Small intestine (tissue), 7 donors: ENCODE results near the gene ARSA. TPM values are rescaled to one million over a fixed set of nuclear protein-coding genes. Genes with fewer than 3 reads are reported as not detected.

Source experiments
- DNase-seq, 2 donors: peaks; one replicate each; pipeline versions ENCODE4 v3.0.0 to v3.0.0-alpha.2; 2013
- FAIRE-seq: peaks from 2 replicates; lab custom pipeline; 2012; peaks lifted over from hg19 to GRCh38; lab: Jason Lieb, UNC
- H3K27ac ChIP-seq, 3 donors: one replicate each; pipeline ENCODE4 v1.5.1; 2013; ENCODE audit warnings: low read length in 2 of 3, mild to moderate bottlenecking in 2 of 3, control low read depth in 1 of 3, inconsistent platforms in 1 of 3, low read depth in 1 of 3, moderate library complexity in 1 of 3
- H3K27me3 ChIP-seq, 3 donors: one replicate each; pipeline ENCODE4 v1.6.1; 2013; ENCODE audit warnings: low read length in 3 of 3, inconsistent platforms in 1 of 3; ENCODE audit not compliant: control insufficient read depth in 3 of 3, insufficient read depth in 3 of 3
- H3K36me3 ChIP-seq, 3 donors: one replicate each; pipeline ENCODE4 v1.6.1; 2013; ENCODE audit warnings: low read length in 3 of 3, inconsistent platforms in 1 of 3, low read depth in 1 of 3, mild to moderate bottlenecking in 1 of 3, moderate library complexity in 1 of 3; ENCODE audit not compliant: control insufficient read depth in 3 of 3, insufficient read depth in 2 of 3
- H3K4me1 ChIP-seq, 3 donors: one replicate each; pipeline ENCODE4 v1.6.1; 2013; ENCODE audit warnings: low read length in 2 of 3, inconsistent platforms in 1 of 3, low read depth in 1 of 3, mild to moderate bottlenecking in 1 of 3, moderate library complexity in 1 of 3; ENCODE audit not compliant: control insufficient read depth in 3 of 3, insufficient read depth in 2 of 3
- H3K4me3 ChIP-seq, 3 donors: one replicate each; pipeline ENCODE4 v1.5.1; 2013; ENCODE audit warnings: low read length in 3 of 3, control low read depth in 1 of 3, inconsistent platforms in 1 of 3, low read depth in 1 of 3, mild to moderate bottlenecking in 1 of 3, moderate library complexity in 1 of 3
- H3K9me3 ChIP-seq, 2 donors: one replicate each; pipeline ENCODE4 v1.6.1; 2013; ENCODE audit warnings: low read depth in 1 of 2, low read length in 1 of 2; ENCODE audit not compliant: control insufficient read depth in 2 of 2, insufficient read depth in 1 of 2
- WGBS, 3 donors: extraction: QIAGEN DNeasy Blood & Tissue Kit; methylation state at CpG; one replicate each; pipeline ENCODE4 v1.1.7; 2013; 5-methylcytosine and 5-hydroxymethylcytosine counted together
- polyA plus RNA-seq, 4 donors: library from polyadenylated mRNA; stranded (reverse) in 3 of 4; unstranded in 1 of 4; fragments of 200-250 nt in 3 of 4; fragments of 120-200 nt in 1 of 4; gene quantifications; one replicate each; pipeline versions ENCODE4 v1.2.1 to v1.2.3, GENCODE V29; 2013
- donor health status: healthy with polysubstance abuse.
- donor health status: control.
- donor health status: control.
- donor health status: Bipolar disorder and iron deficiency.
- donor health status: healthy.

Gene ARSA
- polyA plus RNA-seq, 4 donors, result 28.2 to 85.9 (median 71.3) TPM

DNA sequence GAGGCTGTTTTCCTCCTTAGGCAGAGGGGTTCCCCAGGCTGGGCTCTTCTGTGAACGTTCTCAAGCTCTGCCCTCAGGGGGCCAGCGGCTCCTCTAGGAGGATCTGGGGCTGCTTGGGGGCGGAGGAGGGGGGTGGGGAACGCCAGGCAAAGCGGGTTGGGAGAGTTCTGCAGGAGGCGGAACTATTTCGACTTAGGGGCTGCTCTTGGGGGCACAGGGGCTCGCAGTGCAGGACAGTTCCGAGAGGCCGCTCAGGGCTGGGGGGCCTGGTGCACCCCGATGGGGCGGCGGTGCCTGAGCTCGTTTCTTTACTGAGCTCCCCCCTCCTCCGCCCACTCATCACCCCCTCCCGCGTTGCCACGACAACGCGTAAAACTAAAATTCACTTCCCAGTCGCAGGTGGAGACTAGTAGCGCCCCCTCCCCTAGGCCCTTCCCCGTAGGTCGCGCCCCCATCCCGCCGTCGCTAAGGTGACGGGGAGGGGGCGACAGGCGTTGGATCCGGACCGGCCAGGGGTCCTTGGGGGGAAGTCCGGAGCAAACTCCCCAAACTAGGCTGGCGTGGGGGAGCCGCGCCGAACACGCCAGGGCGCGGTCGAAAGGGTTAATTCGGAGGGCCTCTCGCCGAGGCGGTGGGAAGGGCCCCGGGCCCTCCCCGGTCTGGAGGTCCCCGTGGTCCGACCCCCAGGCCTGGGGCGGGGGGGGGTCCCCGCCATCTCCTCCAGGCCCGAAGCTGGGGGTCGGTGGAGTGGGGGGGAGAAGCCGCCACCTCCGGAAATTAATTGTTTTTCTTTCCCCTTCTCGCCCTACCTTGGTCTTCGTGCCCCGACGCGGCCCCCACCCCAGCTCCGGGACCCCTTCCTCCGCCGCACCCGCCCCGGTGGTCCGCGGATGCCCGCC lies 45.5 kb upstream of the ARSA start:
- peak overlapping the region in 1 of 3 donors; percentile 82 for H3K27ac ChIP-seq
- no peak for DNase-seq
- H3K36me3 ChIP-seq, result peaks cover 0 to 2% (median 0%) of the 10 kb centered on the region in 3 donors
- no peak for FAIRE-seq
- peaks cover 11 to 38% (median 27%) of the 10 kb centered on the region in 3 donors for H3K27me3 ChIP-seq
- peak overlapping the region; percentile 18 to 51 (median 34) for H3K4me3 ChIP-seq
- WGBS, 3 donors, result 2 to 7% (median 4%) methylated on average over 41 to 69 of the region's 69 CpGs
- no peaks in the 10 kb centered on the region for H3K4me1 ChIP-seq
- peaks cover 0 to 5% of the 10 kb centered on the region in 2 donors for H3K9me3 ChIP-seq

DNA sequence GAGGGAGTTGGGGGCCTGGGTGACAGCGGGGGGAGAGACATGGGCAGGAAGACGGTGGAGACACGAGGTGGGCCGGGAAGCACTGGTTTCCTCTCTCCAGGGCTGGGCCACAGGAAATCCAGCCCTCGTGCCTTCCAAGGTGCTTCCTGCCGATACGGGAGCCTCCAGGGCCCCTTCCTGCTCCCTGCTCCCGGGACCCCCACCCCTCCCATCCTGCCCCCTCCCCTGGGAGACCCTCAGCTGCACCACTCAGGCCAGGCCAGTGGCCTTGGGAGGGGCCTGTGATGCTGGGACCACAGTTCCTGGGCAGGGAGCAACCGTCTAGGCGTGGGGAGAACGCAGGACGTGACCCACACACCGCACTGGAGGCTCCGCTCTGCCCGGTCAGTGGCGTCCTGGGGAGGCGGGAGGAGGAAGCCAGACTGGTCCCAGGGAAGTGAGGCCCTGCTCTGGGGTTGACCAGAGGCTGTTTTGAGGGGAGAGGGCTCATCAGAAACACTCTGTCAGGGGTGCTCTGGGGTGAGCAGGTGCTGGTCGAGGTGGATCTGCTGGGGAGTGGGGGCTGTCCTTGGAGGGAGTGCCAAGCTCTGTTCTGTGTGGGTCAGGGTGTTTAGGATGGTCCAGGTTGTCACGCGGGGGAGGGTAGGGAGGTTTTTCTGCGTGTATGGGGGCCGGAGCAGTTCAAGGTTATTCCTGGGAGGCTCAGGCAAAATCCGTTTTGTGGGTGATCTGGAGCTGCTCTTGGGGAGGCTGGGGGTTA lies 44.7 kb upstream of the ARSA start, which contains the start of gene SHANK3:
Gene SHANK3, plus strand, starts transcription at position 353 of the 760 bp plus-strand sequence.
- 25 to 38% (median 26%) methylated on average over 19 to 23 of the region's 23 CpGs for WGBS, 3 donors
- peak within 1 kb of the TSS in 1 of 3 donors; percentile 82 for H3K27ac ChIP-seq
- peaks cover 0 to 5% of the 10 kb centered on the region in 2 donors for H3K9me3 ChIP-seq
- FAIRE-seq (no peak), DNase-seq (no peak)
- peak within 1 kb of the TSS; percentile 18 to 51 (median 34) for H3K4me3 ChIP-seq
- peaks cover 0 to 2% (median 0%) of the 10 kb centered on the region in 3 donors for H3K36me3 ChIP-seq
- peaks cover 11 to 38% (median 27%) of the 10 kb centered on the region in 3 donors for H3K27me3 ChIP-seq
- H3K4me1 ChIP-seq, result no peaks in the 10 kb centered on the region

DNA sequence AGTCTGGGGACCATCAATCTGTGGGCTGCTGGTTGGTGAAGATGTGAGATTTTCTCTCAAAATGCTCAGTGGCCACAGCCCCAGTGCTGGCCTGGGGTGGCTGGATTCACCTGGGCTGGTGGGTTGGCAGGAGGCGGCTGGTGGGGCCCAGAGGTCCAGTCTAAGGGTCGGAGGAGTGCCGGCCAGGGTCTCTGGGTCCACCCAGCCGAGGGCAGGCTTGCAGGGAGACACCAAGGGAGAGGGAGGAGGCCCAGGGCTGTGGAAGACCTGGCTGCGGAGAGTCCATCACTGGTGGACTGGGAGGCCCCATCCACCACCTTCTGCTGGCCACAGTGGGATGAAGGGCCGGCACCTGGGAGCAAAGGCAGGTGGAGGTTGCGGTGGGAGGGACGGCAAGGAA lies 44.1 kb upstream of the ARSA start:
- no peaks in the 10 kb centered on the region for H3K4me1 ChIP-seq
- FAIRE-seq (no peak), DNase-seq (no peak)
- H3K36me3 ChIP-seq, result peaks cover 0 to 2% (median 0%) of the 10 kb centered on the region in 3 donors
- peak overlapping the region in 1 of 3 donors; percentile 71 for H3K27ac ChIP-seq
- no peak overlapping the region for H3K4me3 ChIP-seq
- H3K27me3 ChIP-seq, result peaks cover 11 to 38% (median 27%) of the 10 kb centered on the region in 3 donors
- WGBS, 3 donors, result 63 to 73% (median 65%) methylated on average over 8 of the region's 8 CpGs
- H3K9me3 ChIP-seq, result peaks cover 0 to 5% of the 10 kb centered on the region in 2 donors

DNA sequence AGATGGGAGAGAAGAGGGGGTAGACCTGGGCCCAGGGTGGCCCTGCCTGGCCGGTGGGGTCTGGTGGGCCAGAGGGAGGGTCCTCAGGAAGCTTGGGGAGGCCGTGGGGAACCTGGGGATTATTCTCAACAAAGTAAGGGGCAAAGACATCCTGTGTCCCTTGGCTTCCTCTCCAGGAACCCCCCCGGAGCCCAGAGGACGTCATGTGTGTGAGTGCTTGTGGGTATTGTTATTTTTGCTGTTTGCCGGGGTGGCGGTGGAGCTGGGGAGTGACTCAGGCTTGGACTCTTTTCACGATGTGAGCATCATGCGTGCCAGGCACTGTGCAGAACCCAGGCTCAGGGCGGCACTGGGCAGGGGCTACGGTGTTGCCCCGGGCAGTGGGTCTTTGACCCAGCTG lies 43.7 kb upstream of the ARSA start:
- Histone ChIP-seq H3K27me3 (peaks cover 11 to 37% (median 27%) of the 10 kb centered on the region in 3 donors), H3K36me3 (peaks cover 0 to 2% (median 0%) of the 10 kb centered on the region in 3 donors), H3K4me1 (no peaks in the 10 kb centered on the region), H3K4me3 (no peak overlapping the region), H3K9me3 (peaks cover 0 to 5% of the 10 kb centered on the region in 2 donors), H3K27ac (peak overlapping the region in 1 of 3 donors; percentile 71)
- DNase-seq, result no peak
- no peak for FAIRE-seq
- 59 to 66% (median 62%) methylated on average over 10 to 11 of the region's 11 CpGs for WGBS, 3 donors

DNA sequence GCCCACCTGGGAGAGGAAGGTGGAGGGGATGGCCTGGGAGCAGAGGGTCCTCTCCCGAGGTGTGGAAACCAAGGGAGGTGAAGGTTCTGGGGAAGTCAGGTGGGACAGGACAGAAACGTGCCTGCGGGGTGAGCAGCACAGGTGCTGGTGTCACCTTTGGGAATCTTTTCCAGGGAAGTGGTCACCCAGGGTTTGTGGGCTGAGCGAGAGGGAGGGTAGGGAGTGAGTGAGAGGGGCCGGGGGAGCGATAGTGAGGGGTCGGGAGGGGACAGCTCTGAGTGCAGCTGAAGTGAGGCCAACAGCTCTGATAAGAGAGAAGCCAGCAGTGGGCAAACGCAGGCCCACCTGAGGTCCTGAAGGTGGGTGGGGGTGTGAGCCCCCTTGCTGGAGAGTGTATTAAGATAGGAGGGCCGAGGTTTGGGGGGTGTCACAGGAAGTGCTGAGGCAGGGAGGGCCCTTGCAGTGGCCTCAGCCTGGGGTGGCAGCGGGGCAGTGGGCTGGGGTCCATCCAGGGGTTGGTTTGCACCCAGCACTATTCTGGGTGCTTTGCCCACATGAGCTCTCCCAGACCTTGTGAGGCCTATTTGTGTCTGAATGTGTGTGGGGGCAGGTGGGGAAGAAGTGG lies 43.1 kb upstream of the ARSA start:
- peaks cover 0 to 5% of the 10 kb centered on the region in 2 donors for H3K9me3 ChIP-seq
- DNase-seq (no peak), FAIRE-seq (no peak)
- 48 to 57% (median 52%) methylated on average over 10 of the region's 10 CpGs for WGBS, 3 donors
- peaks cover 0 to 2% (median 0%) of the 10 kb centered on the region in 3 donors for H3K36me3 ChIP-seq
- H3K4me3 ChIP-seq, result no peak overlapping the region
- peaks cover 11 to 35% (median 27%) of the 10 kb centered on the region in 3 donors for H3K27me3 ChIP-seq
- H3K27ac ChIP-seq, result peak overlapping the region in 1 of 3 donors; percentile 71
- no peaks in the 10 kb centered on the region for H3K4me1 ChIP-seq

DNA sequence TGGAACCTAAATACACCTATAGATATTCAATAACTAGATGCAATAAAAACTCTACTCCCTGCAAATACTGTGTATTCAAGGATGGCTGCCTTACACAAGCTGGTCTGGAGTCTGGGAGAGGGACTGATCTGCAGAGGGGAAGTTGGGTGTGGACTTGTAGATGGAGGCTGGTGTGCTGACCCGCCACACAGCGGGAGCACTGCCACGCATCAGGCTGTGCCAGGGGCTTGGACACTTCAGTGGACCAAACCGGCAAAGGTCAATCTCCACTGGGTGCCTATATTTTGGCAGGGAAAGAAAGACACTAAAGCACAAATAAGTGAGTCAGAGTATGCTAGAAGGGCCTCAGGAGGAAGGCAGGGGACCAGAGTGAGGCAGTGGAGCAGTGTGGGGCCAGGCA lies 42.6 kb upstream of the ARSA start:
- Histone ChIP-seq H3K4me1 (no peaks in the 10 kb centered on the region), H3K27me3 (peaks cover 7 to 30% (median 23%) of the 10 kb centered on the region in 3 donors), H3K36me3 (peaks cover 0 to under 1% (median 0%) of the 10 kb centered on the region in 3 donors), H3K4me3 (no peak overlapping the region), H3K9me3 (peaks cover 0 to 5% of the 10 kb centered on the region in 2 donors), H3K27ac (peak overlapping the region in 1 of 3 donors; percentile 64)
- FAIRE-seq (no peak), DNase-seq (no peak)
- WGBS, 3 donors, result 46 to 70% (median 66%) methylated on average over 4 of the region's 4 CpGs

DNA sequence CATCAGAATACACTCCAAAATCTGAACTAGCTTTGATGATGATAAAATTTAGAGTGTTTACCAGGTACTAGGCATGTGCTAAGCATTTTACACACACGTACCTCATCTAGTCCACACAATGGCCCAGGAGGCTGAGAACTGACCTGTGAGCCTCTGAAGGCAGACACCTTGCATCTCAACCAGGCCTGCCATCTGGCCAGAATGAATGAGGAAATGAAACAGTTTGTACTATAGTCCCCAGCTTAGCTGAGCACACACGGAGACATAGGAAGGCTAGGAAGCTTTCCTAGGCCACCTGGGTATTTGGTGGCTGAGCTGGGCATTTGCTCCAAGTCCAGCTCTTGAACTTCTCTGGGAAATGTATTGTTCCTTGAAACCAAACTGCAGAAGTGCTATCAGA lies 37.8 kb upstream of the ARSA start:
- 51 to 60% (median 54%) methylated on average over 2 of the region's 2 CpGs for WGBS, 3 donors
- H3K9me3 ChIP-seq, result no peaks in the 10 kb centered on the region
- no peaks in the 10 kb centered on the region for H3K4me1 ChIP-seq
- no peak overlapping the region for H3K27ac ChIP-seq
- FAIRE-seq, result no peak
- H3K36me3 ChIP-seq, result no peaks in the 10 kb centered on the region
- H3K27me3 ChIP-seq, result peaks cover 0 to 5% (median 3%) of the 10 kb centered on the region in 3 donors
- H3K4me3 ChIP-seq, result no peak overlapping the region
- peak in 1 of 2 donors; percentile 19 for DNase-seq
